Measurements from ENCODE around the gene ANKRD65.
"Not testable (repeated sequence)": the region's sequence is repeated elsewhere in the genome, so short reads cannot be mapped to it uniquely, and the experiment has no call there.

The ANKRD65 gene

GRCh38 chr1:1455366-1455884 is 34.3 kb upstream of the ANKRD65 start:
- TF ChIP-seq, protein P1, sequence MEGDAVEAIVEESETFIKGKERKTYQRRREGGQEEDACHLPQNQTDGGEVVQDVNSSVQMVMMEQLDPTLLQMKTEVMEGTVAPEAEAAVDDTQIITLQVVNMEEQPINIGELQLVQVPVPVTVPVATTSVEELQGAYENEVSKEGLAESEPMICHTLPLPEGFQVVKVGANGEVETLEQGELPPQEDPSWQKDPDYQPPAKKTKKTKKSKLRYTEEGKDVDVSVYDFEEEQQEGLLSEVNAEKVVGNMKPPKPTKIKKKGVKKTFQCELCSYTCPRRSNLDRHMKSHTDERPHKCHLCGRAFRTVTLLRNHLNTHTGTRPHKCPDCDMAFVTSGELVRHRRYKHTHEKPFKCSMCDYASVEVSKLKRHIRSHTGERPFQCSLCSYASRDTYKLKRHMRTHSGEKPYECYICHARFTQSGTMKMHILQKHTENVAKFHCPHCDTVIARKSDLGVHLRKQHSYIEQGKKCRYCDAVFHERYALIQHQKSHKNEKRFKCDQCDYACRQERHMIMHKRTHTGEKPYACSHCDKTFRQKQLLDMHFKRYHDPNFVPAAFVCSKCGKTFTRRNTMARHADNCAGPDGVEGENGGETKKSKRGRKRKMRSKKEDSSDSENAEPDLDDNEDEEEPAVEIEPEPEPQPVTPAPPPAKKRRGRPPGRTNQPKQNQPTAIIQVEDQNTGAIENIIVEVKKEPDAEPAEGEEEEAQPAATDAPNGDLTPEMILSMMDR (conservative IDR thresholded peaks at IDR 0.05; ENCODE audit: low read depth, low read length), result no peak

GRCh38 chr1:1454286-1455056 is 33.4 kb upstream of the ANKRD65 start:
- not testable (repeated sequence) for H4K20me1 ChIP-seq (ENCODE audit: insufficient read depth); H3K36me3 ChIP-seq (ENCODE audit: insufficient read depth); H3K4me2 ChIP-seq; H3K9ac ChIP-seq; H3K4me3 ChIP-seq (IDR thresholded peaks at IDR 0.05; ENCODE audit: insufficient read depth, low read depth, low read length); H3K79me2 ChIP-seq (ENCODE audit: insufficient read depth, low read depth); H3K4me1 ChIP-seq (ENCODE audit: low read depth, poor library complexity, severe bottlenecking); H3K27ac ChIP-seq; H2AFZ ChIP-seq (ENCODE audit: low read depth)
- H3K27me3 ChIP-seq (ENCODE audit: insufficient read depth, low read depth), result peaks cover 63% of the 10 kb centered on the region

More at GRCh38 chr1:1455366-1455884, 34.3 kb upstream of the ANKRD65 start:
- Histone ChIP-seq H3K27me3 (ENCODE audit: insufficient read depth, low read depth) (peaks cover 62% of the 10 kb centered on the region), H3K9ac (no peak overlapping the region), H4K20me1 (ENCODE audit: insufficient read depth) (no peaks in the 10 kb centered on the region), H3K4me2 (no peak overlapping the region), H3K4me3 (IDR thresholded peaks at IDR 0.05; ENCODE audit: insufficient read depth, low read depth, low read length) (no peak overlapping the region), H3K4me1 (ENCODE audit: low read depth, poor library complexity, severe bottlenecking) (no peaks in the 10 kb centered on the region), H2AFZ (ENCODE audit: low read depth) (no peak overlapping the region), H3K27ac (no peak overlapping the region), H3K79me2 (ENCODE audit: insufficient read depth, low read depth) (no peaks in the 10 kb centered on the region), H3K36me3 (ENCODE audit: insufficient read depth) (no peaks in the 10 kb centered on the region)

DNA sequence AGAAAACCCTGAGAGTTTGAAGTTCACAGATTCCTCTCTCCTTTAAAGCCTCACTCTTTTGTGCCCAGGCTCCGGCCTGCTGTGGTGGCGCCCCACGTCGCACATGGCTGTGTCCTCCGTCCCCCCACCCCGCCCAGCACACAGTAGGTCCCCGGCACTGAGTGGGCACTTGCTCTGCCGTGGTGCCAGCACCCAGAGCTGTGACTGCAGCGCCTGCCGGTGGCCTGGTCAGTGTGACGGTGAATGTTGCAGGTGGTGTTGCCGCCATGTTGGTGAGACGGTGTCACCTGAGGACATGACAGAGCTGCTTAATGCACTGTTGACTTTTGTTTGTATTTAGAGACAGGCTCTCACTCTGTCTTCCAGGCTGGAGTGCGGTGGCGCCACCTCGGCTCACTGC is 31.8 kb upstream of the ANKRD65 start:
- H3K4me1 ChIP-seq (ENCODE audit: low read depth, poor library complexity, severe bottlenecking), result no peaks in the 10 kb centered on the region
- H3K36me3 ChIP-seq (ENCODE audit: insufficient read depth), result no peaks in the 10 kb centered on the region
- H3K79me2 ChIP-seq (ENCODE audit: insufficient read depth, low read depth), result no peaks in the 10 kb centered on the region
- H3K27ac ChIP-seq, result no peak overlapping the region
- H2AFZ ChIP-seq (ENCODE audit: low read depth), result no peak overlapping the region
- H3K9ac ChIP-seq, result no peak overlapping the region
- no peak overlapping the region for H3K4me2 ChIP-seq
- H3K27me3 ChIP-seq (ENCODE audit: insufficient read depth, low read depth), result peaks cover 68% of the 10 kb centered on the region
- no peaks in the 10 kb centered on the region for H4K20me1 ChIP-seq (ENCODE audit: insufficient read depth)
- TF ChIP-seq, protein P1 (conservative IDR thresholded peaks at IDR 0.05; ENCODE audit: low read depth, low read length), result no peak
- no peak overlapping the region for H3K4me3 ChIP-seq (IDR thresholded peaks at IDR 0.05; ENCODE audit: insufficient read depth, low read depth, low read length)

- not testable (repeated sequence) for H2AFZ ChIP-seq (ENCODE audit: low read depth); H3K27ac ChIP-seq; H3K36me3 ChIP-seq (ENCODE audit: insufficient read depth); H3K79me2 ChIP-seq (ENCODE audit: insufficient read depth, low read depth); H3K4me2 ChIP-seq; H3K9ac ChIP-seq; H4K20me1 ChIP-seq (ENCODE audit: insufficient read depth); H3K4me3 ChIP-seq (IDR thresholded peaks at IDR 0.05; ENCODE audit: insufficient read depth, low read depth, low read length); H3K4me1 ChIP-seq (ENCODE audit: low read depth, poor library complexity, severe bottlenecking)
- H3K27me3 ChIP-seq (ENCODE audit: insufficient read depth, low read depth), result peaks cover 69% of the 10 kb centered on the region
These were observed 31.3 kb upstream of the ANKRD65 start for GRCh38 chr1:1452365-1452739.

DNA sequence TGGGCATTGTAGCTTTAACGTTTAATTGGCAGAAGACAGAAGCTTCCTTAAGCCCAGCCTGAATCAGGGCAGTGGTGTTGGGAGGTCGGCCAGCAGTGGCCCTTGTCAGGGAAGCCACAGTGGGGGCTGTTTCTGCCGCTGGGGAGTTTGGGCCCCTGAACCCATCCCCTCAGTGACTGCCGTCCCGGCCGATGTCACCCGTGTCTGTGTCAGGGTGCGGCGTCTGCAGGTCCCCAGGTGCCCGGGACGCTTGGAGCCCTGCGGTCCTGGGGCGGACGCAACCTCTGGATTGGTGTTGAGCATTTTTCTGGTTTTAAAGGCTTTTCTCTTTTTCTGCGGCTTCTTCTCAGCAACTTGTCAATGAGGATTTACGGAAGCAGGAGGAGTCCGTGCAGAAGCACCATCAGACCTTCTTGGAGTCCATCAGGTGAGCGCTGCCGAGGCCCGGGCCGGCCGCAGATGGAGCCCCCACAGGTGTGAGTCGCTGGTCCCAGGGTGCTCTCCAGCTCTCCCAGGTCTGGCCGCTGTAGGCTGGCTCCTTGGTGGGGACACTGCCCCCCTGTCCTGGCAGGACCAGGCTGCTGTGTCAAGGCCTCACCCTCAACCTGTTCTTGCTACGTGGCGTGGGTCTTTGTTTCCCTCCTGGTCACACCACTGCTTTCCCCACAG is 30.8 kb upstream of the ANKRD65 start:
- H4K20me1 ChIP-seq (ENCODE audit: insufficient read depth), result no peaks in the 10 kb centered on the region
- H3K4me1 ChIP-seq (ENCODE audit: low read depth, poor library complexity, severe bottlenecking), result no peaks in the 10 kb centered on the region
- H3K27me3 ChIP-seq (ENCODE audit: insufficient read depth, low read depth), result peaks cover 68% of the 10 kb centered on the region
- H3K4me2 ChIP-seq, result no peak overlapping the region
- H3K4me3 ChIP-seq (IDR thresholded peaks at IDR 0.05; ENCODE audit: insufficient read depth, low read depth, low read length), result no peak overlapping the region
- no peaks in the 10 kb centered on the region for H3K79me2 ChIP-seq (ENCODE audit: insufficient read depth, low read depth)
- no peak overlapping the region for H2AFZ ChIP-seq (ENCODE audit: low read depth)
- no peak overlapping the region for H3K9ac ChIP-seq
- H3K27ac ChIP-seq, result no peak overlapping the region
- TF ChIP-seq, protein P1 (conservative IDR thresholded peaks at IDR 0.05; ENCODE audit: low read depth, low read length), result no peak
- no peaks in the 10 kb centered on the region for H3K36me3 ChIP-seq (ENCODE audit: insufficient read depth)

GRCh38 chr1:1450616-1451015 is 29.5 kb upstream of the ANKRD65 start:
- H3K4me2 ChIP-seq; H3K27ac ChIP-seq; H3K4me1 ChIP-seq (ENCODE audit: low read depth, poor library complexity, severe bottlenecking); H3K9ac ChIP-seq; H4K20me1 ChIP-seq (ENCODE audit: insufficient read depth); H2AFZ ChIP-seq (ENCODE audit: low read depth); H3K4me3 ChIP-seq (IDR thresholded peaks at IDR 0.05; ENCODE audit: insufficient read depth, low read depth, low read length); H3K79me2 ChIP-seq (ENCODE audit: insufficient read depth, low read depth); H3K36me3 ChIP-seq (ENCODE audit: insufficient read depth): not testable (repeated sequence)
- H3K27me3 ChIP-seq (ENCODE audit: insufficient read depth, low read depth), result peaks cover 72% of the 10 kb centered on the region

All from KMS-11 (cell line).